GM19328 (cell line): ENCODE data around the gene SRGAP3.
A peak's percentile ranks its signal among the peaks of the same experiment; 100 is the strongest.

ENCODE experiments used
- ATAC-seq: cut with Tn5 transposase; IDR thresholded peaks from one replicate; pipeline ENCODE4 v1.9.1; 2021; ENCODE audit warnings: mild to moderate bottlenecking, moderate library complexity; ENCODE audit not compliant: unreplicated experiment

Gene SRGAP3

DNA sequence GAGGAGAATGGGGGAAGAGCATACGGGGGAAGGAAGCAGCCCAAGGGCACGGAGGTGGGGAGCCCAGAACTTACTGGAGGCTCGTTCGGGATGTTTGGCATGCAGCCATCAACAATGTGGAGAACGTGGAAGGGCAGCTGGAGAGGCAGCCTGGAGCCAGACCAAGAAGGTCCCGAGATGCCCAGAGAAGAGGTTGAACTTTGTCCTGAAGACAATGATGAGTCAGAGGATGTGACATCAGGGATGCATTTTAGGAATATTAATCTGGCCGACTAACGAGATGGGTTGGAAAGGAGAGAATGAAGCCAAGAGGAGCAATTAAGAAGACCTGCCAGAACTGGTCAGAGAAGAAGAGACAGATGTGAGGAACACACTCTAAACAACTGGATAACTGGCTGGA lies 98.2 kb downstream of the SRGAP3 start:
- no peak for ATAC-seq

DNA sequence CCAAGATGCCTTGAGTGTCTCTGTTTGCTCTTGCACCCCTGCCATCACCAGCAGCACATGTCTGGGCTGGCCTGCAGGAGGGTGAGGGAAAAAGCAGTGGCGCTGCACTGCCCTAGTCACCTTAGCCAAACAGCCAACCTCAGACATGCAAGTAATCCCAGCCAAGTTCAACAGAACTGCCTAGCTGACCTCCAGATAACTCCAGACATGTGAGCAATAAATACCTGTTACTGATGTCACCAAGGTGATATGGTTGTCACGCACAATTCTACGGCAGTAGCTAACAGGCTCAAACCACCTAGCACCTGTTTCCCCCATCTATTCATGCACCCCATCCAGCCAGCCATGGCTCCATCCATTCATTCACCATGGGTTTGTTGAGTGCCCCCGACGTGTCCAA lies 99.9 kb downstream of the SRGAP3 start:
- no peak for ATAC-seq

DNA sequence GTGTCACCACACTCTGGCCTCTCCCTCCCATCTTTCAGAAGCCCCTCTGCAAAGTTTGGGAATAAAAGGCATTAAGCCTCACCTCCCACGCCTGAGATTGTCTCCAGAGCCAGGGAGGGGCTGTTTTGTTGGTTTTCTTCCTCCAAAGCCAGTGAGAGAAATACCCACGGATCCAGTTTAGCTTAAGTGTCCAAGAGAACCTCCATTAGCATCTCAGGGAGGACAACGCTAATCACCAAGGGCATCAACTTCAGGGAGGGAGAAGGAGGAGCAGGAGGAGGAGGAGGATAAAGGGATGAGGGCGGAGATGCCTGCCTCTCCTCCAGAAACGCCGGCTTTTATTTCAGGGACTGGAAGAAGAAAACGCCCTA lies 101.6 kb downstream of the SRGAP3 start:
- ATAC-seq: no peak

DNA sequence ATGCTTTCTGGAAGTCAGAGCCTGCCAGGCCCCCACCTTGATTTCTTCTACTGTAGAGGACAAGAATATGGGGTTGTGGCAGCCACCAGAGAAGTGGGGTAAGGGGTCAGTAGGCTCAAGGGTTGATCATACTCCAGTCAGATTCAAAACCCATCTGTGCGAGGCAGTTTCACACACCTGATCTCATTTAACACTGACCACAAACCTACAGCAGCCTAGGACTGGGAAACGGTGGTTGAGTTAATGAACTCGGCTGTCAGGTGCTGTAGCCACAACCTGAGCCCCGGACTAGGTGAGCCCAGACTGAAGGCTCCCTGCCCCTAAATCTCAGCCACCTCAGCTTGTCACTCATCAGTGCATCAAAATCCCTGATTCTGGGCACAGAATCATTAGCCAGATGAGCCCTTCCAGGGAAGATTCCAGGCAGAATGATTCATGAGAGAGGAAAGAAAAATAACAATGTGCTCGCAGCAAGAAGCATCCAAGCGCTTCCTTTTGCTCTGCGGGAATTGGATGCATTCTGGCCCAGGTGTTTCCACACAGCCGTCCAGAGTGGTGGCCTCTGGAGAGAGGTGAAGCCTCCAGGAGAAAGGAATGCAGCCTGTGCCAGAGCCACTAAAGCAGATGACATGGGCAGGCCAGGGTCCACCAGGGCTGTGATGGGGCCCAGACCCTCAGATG lies 102.1 kb downstream of the SRGAP3 start:
- ATAC-seq: peak; percentile 63

DNA sequence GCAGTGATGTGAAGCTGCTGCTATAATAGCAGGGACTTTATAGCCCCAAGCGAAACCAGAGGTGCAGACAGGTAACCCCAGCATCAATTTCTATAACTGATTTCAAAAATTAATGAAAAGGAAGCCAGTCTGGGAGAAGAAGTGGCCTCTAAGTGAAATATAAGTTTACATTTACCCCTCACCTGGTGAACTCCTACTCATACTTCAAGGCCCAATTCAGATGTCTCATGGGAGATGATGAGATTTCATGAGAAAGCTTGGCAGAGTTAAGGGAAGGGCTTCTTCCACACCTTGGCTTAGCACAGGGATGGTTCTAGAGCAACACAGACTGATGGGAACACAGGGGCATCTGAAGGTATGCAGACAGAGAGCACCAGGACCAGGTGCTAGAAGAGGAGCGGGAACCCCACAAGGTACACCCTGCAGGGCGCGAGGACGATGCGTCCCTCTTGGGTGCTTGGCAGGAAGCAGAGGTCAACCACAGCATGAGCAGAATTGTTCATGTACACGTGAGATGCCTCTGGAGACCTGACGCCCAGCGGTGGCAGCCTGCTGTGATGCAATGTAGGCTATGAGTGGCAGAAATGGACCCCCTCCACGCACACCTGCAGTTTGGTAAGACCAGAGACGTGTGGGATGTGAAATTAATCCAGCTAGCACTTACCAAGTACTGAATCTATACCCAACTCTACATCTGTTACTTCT lies 102.9 kb downstream of the SRGAP3 start:
- ATAC-seq: no peak

DNA sequence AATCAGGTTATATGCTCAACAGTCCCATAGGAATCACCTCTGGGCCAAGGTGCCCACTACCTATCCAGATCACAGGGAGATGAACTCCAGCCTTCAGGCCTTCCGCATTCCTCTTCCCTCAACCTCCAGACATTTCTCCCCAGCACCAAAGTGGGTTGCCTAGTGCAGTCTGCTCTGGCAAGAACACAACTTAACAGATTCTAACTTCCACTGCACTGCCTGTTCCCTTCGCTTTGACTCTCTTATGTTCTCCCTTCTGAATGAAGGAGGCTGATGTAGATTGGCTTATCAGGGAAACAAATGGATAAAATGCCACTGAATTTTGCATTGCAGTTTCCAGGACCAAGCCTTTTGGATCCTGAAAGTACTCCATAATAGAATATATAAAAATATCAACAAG lies 106.3 kb downstream of the SRGAP3 start:
- ATAC-seq: no peak

DNA sequence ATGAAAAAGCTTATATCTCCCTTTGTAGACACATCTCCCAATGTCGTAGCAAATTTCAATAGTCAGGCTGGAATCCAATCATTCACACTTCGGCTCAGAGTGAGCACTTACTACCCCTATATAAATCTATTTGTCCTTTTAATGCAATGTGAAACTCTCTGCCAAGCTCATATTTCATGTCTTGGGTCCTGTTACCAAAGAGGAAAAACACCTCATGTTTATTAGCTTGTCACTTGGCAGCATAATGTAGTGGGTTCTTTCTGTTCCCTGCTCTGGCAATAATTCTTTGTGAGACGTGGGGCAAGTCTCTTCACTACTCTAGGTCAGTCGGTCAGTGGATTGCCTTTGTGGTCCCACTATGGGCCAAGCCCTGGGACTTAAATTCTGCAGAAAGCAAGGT lies 107.1 kb downstream of the SRGAP3 start:
- ATAC-seq: no peak

DNA sequence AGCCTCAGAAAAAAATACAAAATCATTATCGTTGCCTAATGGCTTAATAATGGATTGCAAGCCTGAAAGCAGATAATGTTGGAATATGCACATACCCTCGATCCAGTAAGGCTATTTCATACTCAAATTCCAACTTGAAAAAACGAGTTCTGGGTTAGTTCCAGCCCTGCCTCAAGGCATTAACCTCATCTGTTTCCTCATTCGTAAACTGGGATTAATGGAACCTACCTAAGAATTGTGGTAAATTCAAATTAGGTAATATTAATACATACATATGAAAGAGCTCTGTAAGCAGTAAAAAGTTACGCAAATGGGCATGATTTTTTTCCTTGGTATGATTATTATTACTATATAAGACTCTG lies 107.5 kb downstream of the SRGAP3 start:
- no peak for ATAC-seq

DNA sequence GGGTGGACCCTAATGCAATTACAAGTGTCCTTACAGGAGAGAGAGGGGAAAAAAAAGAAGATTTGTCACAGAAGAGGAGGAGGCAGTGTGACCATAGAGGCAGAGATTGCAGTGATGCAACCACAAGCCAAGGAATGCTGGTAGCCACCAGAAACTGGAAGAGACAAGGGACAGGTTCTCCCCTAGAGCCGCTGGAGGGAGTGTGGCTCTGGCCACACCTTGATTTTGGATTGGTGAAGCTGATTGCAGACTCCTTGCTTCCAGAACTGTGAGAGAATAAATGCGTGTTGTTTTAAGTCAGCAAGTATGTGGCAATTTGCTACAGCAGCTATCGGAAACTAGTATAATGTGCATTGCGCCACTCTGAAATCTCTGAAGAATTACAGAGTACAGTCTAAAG lies 110.1 kb downstream of the SRGAP3 start:
- ATAC-seq: no peak

DNA sequence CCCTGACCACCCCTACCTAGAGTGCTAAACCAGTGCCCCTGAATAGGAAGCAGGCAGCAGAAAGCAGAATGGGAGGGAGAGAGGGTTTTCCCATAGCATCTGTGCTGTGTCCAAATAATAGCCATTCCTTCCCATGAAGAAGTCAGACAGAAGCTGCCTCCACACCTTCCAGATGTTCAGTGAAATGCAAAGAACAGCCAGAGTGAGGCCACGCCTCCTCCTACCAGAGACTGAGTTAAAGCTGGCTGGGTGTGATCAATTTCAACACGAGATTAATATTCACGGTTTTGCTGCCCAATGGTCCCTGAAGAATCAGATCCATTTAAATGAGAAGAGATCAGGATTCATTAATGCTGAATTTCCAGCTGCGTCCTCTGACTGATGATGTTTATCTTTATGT lies 111.8 kb downstream of the SRGAP3 start:
- no peak for ATAC-seq

DNA sequence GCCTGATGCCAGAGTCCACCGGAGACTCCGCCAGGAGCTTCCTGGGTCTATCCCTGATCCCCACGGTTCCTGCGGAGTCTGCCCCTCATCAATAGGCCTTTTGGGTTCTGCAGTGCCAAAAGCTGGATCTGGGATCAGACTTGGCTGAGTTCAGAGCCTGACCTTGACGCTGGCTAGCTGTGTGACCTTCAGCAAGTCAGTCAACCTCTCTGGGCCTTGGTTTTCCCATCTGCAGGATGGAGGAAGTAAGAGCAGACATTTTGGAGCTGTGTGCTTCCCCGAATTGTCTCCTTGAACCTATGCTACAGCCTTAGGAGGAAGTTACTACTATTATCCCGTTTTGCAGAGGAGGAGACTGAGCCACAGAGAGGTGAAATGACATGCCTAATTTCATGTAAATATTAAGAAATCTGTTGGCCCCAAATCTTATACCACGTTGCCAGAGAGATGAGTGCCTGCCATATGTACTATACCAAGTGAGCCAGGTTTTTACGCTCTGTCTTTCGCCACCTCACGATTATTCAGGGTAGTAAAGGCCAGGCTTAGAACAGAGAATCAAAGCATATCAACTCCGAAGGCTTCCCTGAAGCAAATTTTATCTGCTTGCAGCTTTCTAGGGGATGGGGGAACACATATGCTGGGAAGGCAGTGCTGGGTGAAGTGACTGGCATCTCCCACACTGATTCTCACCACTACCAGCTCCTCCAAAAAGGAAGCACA lies 112.5 kb downstream of the SRGAP3 start:
- ATAC-seq: no peak

DNA sequence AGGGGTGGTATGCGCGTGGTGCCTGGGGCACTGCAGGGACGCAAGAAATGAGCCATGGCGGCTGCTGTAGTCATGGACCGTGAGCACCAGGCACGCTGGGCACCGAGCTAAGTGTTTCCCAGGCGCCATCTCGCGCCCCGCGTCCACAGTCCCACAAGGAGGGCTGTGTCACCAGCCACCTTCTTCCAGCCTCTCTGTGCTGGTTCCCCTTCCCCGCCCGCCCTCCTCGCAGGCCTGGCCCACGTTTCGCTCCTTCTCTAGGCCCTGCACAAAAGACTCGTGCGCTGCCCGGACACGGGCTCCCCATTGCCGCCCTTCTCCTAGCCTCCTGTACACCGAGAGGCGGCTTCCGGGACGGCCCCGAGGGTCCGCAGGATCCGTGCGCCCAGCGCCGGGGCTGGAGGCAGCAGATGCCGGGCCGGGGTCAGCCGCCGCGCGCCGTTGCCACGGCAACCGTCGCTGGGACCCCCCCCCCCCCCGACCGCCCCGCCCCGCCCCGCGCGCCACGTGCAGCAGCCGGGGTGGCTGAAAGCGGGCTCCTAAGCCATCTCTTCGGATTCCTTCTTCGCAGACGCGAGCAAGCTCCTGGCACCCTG lies 113.4 kb downstream of the SRGAP3 start:
- no peak for ATAC-seq

DNA sequence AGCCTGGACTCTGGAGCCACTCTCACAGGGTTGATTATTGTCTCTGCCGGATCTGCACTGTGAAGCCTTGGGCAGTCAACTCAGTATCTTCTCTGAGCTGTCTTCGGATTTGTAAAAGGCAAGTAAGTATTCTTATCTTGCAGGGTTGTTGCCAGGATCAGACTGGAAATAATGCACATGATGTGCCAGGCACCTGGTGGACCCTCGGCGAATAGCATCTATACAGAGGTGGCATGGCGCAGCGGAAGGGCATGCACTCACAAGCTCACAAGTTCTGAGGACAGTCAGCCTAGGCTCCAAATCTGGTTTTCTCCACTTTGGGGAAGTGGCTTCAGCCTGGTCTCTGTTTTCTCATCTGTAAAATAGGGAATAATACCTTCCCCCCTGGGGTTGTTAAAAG lies 113.9 kb downstream of the SRGAP3 start:
- no peak for ATAC-seq

DNA sequence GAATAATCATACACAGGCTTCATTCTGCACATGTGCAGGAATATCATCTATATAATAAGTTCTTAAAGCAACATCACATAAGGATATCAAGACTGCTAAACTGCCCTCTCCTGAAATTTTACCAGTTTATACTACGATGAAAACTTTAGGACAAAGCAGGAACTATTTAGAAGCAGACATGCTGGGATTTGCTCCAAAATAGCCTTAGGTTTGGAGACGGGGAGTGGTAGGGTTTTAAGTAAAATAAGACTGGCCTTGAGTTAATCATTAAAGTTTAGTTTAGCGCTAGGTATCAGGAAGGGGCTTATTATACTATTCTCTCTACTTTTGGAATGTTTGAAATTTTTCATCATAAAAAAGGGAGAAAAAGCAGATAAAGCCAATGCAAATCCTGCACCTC lies 115.8 kb downstream of the SRGAP3 start:
- ATAC-seq: no peak

DNA sequence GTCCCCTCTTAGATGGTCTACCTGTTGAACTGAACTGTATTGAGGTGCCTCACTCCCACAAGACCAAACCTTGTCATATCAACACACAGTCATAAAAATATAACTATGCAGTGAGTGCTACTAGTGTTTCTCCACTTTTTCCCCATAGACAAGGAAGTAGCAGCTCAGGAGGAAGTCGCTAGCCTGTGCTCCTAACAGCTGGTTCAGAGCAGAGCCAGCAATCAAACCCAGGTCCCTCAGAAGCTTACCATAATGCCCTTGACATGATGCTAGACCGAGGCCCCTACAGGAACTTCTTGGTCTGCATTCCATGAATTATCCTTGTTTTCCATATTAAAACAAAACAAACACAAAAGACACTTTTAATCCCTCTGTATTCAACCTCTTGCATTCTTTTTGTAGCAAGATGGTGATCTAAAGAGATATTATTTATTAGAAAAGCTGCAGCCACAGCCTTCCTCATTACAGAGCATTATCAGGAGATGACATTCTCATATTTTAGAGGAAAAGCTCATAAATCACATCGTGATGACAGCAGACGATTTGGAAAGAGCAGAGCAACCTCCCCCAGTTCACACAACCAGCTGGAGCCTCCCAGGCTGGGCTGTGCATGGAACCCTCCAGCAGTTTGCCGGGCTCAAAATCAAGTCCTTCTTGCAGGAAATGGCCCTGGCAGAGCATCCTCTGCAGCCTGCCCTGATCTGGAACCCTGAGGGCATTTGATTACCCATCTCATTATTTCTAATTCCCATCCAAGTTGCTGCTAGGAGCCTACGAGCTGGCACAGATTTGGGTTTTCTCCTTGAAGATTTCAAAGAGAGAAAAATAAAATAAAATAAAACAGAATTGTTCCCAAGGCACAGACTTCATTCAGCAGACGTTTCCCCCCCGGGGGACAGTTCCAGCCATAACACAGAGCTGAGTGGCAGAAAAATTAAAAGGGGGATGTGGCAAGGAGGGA lies 118.8 kb downstream of the SRGAP3 start:
- no peak for ATAC-seq

DNA sequence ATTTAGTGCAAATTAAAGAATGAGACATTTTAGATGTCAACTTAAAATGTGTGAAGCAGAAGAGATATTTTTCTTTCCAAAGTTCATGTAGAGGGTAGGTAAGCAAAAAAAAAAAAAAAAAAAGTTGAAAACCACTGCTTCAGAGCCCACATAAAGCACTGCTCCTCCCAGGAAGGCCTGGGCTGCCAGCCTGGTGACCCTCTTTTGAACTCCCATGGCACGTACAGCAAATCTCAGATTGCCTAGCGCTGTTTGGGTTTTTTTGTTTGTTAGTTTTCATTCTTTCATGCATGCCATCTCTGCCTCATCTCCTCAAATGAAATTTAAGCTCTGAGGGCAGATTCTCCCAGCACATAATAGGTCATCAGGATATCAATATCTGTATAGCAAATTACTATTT lies 120.1 kb downstream of the SRGAP3 start:
- ATAC-seq: no peak

DNA sequence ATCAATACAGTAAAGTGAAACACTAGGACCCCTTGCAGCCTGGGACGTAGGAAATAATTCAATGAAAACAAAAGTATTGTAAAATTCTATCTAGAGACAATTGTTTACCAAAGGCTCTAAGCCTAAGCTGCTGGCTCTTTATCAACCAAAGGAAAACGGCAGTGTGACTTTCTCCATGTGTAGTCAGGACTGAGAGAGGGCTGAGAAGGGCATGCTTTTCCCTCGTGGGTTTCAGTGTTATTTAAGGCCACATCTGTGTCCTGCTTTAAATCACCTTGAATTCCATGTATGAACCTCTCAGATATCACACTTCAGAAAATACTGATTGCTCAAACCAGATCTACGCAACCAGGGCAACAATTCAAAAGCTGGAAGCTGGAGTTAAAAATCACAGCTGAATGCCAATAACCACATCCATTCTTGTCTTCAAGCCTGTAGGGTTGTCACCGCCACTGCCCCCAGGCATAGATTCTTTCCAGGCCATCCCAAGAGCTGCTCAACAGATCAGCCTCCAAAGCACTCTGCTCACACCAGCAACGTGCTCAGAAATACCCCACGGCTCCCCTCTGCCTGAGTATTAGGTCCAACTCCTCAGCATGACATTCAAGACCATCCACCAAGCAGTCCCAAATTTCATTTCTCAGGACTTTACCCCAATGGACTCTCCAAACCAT lies 124.0 kb downstream of the SRGAP3 start:
- no peak for ATAC-seq

DNA sequence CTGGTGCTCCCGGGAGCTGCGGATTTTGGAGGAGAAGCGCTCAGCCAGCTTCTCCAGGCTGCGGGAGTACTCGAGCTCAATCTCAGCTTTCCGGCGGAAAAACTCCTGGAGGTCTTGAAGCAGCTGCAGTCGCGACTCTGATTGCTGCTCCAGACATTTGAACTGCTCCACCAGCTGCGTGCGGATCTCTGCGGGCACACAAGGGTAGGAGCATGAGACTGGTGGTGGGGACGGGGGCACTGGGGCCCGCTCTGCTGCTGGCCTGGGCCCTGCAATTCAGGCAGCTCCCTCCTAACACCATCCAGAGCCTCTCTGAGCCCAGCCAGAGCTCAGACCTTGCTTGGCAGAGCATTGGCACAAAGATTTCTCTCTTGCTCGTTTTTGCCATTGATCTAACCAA lies 124.7 kb downstream of the SRGAP3 start:
- ATAC-seq: no peak

DNA sequence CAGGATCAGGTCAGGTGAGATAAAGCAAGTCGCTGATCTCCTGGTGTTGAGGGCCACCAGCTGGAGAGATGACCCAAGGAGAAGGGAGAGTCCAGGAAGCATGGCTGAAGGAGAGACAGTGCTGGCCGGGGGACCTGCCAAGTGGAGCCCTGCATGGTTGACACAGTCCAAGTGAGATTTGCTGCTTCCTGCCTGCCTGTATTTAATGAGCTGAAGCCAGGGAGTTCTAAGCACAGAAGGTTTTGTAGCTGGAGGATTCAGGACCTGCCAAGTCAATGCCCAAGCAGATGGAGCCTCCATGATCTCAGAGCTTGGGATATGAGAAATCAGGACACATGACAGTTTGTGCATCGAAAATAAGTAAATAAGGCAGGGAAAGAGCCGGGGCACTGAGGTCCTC lies 125.6 kb downstream of the SRGAP3 start:
- ATAC-seq: no peak

DNA sequence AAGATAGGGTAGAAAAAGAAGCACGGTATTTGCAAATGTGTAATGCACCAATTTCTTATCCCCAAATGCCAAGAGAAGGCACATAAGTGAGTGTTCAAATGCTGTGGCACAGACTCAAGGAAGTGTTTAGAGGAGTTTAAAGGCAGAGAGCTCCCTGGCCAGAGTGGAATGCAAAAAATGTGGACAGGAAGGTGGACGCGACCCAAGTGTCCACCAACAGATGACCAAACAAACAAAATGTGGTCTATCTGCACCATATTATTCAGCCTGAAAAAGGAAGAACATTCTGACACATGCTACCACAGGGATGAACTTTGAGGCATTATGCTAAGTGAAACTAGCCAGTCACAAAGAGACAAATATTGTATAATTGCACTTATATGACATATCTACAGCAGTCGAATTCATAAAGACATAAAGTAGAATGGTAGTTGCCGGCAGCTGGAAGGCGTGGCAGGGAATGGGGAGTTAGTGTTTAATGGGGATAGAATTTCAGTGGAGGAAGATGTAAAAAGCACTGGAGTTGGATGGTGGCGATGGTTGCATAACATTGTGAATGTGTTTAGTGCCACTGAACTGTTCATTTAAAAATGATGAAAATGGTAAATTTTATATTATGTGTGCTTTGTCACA lies 126.6 kb downstream of the SRGAP3 start:
- no peak for ATAC-seq
